Brain pericyte (primary cell): Measurements from ENCODE around the gene ACACB.

Experiments used
- DNase-seq: peaks from one replicate; pipeline ENCODE4 v3.0.0-alpha.2; 2012; ENCODE audit warnings: low read depth, low spot score

Gene ACACB

GRCh38 chr12:109173443-109174240, 57.3 kb downstream of the ACACB start:
- no peak for DNase-seq

GRCh38 chr12:109174468-109174867, 58.1 kb downstream of the ACACB start:
- DNase-seq: no peak

GRCh38 chr12:109178532-109178931, 62.1 kb downstream of the ACACB start:
- DNase-seq: no peak

- no peak for DNase-seq
Measured at GRCh38 chr12:109179927-109180326, 63.5 kb downstream of the ACACB start.

GRCh38 chr12:109182041-109182839, 65.9 kb downstream of the ACACB start:
- no peak for DNase-seq

- no peak for DNase-seq
Measured at GRCh38 chr12:109185441-109185840, 69.1 kb downstream of the ACACB start.

- DNase-seq: no peak
Measured at GRCh38 chr12:109186993-109187653, 70.7 kb downstream of the ACACB start.

GRCh38 chr12:109188108-109188712, 71.8 kb downstream of the ACACB start:
- no peak for DNase-seq

GRCh38 chr12:109189291-109189690, 72.9 kb downstream of the ACACB start:
- no peak for DNase-seq

GRCh38 chr12:109191621-109192250, 75.3 kb downstream of the ACACB start:
- DNase-seq: no peak

- DNase-seq: no peak
Measured at GRCh38 chr12:109192358-109192757, 76.0 kb downstream of the ACACB start.

- DNase-seq: no peak
Measured at GRCh38 chr12:109193896-109194295, 77.5 kb downstream of the ACACB start.

- DNase-seq: no peak
Measured at GRCh38 chr12:109196332-109196731, 79.9 kb downstream of the ACACB start.

GRCh38 chr12:109197327-109197726, 80.9 kb downstream of the ACACB start:
- no peak for DNase-seq

GRCh38 chr12:109199324-109199723, 82.9 kb downstream of the ACACB start:
- DNase-seq: no peak

GRCh38 chr12:109200825-109201495, 84.6 kb downstream of the ACACB start:
- DNase-seq: no peak

GRCh38 chr12:109201496-109201885, 85.1 kb downstream of the ACACB start:
- DNase-seq: no peak

GRCh38 chr12:109202770-109203169, 86.4 kb downstream of the ACACB start:
- DNase-seq: no peak

- DNase-seq: no peak
Measured at GRCh38 chr12:109203480-109203879, 87.1 kb downstream of the ACACB start.

- no peak for DNase-seq
Measured at GRCh38 chr12:109209082-109209481, 92.7 kb downstream of the ACACB start.
